ENCODE data around the gene ZNG1F. TPM values are rescaled to one million over a fixed set of nuclear protein-coding genes. Genes with fewer than 3 reads are reported as not detected.
A peak's percentile ranks its signal among the peaks of the same experiment; 100 is the strongest.
"Not testable (repeated sequence)": the region's sequence is repeated elsewhere in the genome, so short reads cannot be mapped to it uniquely, and the experiment has no call there.

Gene ZNG1F
- total RNA-seq, 2 experiments from 2014 or later = 5.8 to 8.9 TPM

DNA sequence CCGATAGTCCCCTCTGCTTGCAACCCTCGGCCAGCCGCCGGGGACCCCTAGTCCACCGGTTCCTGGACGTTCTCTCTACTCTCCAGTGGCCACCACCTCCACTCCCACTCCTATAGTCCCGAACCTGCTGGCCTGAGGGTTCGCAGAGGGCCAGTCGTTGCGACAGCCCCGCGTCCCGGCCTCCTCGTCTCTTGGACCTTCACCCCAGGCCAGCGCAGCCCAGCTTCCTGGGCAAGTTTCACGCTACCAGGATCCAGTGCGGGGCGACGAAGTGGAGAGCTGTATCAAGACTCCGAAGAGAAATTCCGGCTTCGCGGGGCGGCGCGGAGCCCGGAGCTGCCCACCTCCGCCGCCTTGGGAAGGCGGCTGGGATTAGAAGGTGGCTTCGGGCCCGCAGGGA, 65.7 kb downstream of the ZNG1F start:
- H3K4me3 ChIP-seq (ENCODE audit: low read length); H3K36me3 Mint-ChIP-seq (ENCODE audit: low read depth); H3K4me3 Mint-ChIP-seq; H3K27ac Mint-ChIP-seq; ATAC-seq (ENCODE audit: poor library complexity); POLR2A ChIA-PET; H3K4me1 Mint-ChIP-seq (ENCODE audit: low read depth); intact Hi-C loops (cut with DNase I, micrococcal nuclease); H3K27me3 ChIP-seq (ENCODE audit: control insufficient read depth in 1 of 2, insufficient read depth in 2 of 2, low read length in 2 of 2); H3K27me3 Mint-ChIP-seq; DNase-seq; H3K36me3 ChIP-seq (ENCODE audit: insufficient read depth, low read length); H3K9me3 ChIP-seq (ENCODE audit: control insufficient read depth in 1 of 2, insufficient read depth in 1 of 2, low read length in 2 of 2); H3K27ac ChIP-seq (ENCODE audit: low read depth in 1 of 2, low read length in 2 of 2); CTCF ChIA-PET; H3K9me3 Mint-ChIP-seq; H3K4me1 ChIP-seq (ENCODE audit: insufficient read depth, low read length): not testable (repeated sequence)

DNA sequence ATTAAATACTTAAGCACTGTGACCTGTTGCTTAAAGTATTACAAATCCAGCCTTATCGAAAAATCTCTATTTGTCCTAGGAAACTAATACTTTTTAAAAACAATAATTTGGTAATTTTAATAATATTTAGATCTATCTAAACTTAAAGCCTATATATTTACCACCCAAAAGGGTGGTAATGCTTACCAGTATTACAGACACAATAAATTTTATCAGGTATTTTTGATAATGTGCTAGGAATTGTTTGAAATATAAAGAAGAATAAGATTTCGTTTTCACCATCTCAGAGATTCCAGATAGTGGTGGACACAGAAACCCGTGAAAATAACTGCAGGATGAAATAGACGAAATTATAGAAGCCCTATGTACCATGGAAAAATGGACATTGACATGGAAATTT, 68.4 kb downstream of the ZNG1F start:
- H3K4me1 ChIP-seq (ENCODE audit: insufficient read depth, low read length); H3K27ac ChIP-seq (ENCODE audit: low read depth in 1 of 2, low read length in 2 of 2); ATAC-seq (ENCODE audit: poor library complexity); H3K4me3 Mint-ChIP-seq; CTCF ChIA-PET; POLR2A ChIA-PET; H3K27ac Mint-ChIP-seq; H3K36me3 ChIP-seq (ENCODE audit: insufficient read depth, low read length); DNase-seq; H3K9me3 ChIP-seq (ENCODE audit: control insufficient read depth in 1 of 2, insufficient read depth in 1 of 2, low read length in 2 of 2); intact Hi-C loops (cut with DNase I, micrococcal nuclease); H3K36me3 Mint-ChIP-seq (ENCODE audit: low read depth); H3K27me3 Mint-ChIP-seq; H3K4me3 ChIP-seq (ENCODE audit: low read length); H3K4me1 Mint-ChIP-seq (ENCODE audit: low read depth); H3K27me3 ChIP-seq (ENCODE audit: control insufficient read depth in 1 of 2, insufficient read depth in 2 of 2, low read length in 2 of 2); H3K9me3 Mint-ChIP-seq: not testable (repeated sequence)

DNA sequence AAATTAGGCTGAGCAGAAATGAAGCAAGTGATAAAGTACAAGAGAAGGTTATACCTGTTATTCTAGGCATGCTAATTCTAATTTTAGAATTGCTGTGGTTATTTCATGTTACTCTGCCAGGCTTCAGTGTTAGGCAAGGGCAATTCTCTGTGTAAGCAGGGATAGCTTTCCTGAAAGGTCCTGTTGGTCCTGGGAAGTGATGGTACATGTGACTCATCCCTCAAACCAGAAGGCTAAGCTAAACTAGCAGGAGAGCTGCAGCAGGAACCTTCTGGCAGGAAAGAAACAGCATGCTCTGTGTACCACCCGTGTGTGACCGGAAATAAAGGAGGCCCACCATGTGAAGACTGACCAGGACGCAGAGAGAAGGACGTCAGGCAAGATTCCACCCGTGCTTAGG, 69.4 kb downstream of the ZNG1F start:
- H3K9me3 ChIP-seq (ENCODE audit: control insufficient read depth in 1 of 2, insufficient read depth in 1 of 2, low read length in 2 of 2); H3K36me3 Mint-ChIP-seq (ENCODE audit: low read depth); ATAC-seq (ENCODE audit: poor library complexity); DNase-seq; H3K9me3 Mint-ChIP-seq; CTCF ChIA-PET; H3K27me3 ChIP-seq (ENCODE audit: control insufficient read depth in 1 of 2, insufficient read depth in 2 of 2, low read length in 2 of 2); H3K4me3 ChIP-seq (ENCODE audit: low read length); H3K36me3 ChIP-seq (ENCODE audit: insufficient read depth, low read length); H3K27me3 Mint-ChIP-seq; H3K4me1 ChIP-seq (ENCODE audit: insufficient read depth, low read length); POLR2A ChIA-PET; H3K27ac ChIP-seq (ENCODE audit: low read depth in 1 of 2, low read length in 2 of 2); intact Hi-C loops (cut with DNase I, micrococcal nuclease); H3K4me3 Mint-ChIP-seq; H3K27ac Mint-ChIP-seq; H3K4me1 Mint-ChIP-seq (ENCODE audit: low read depth): not testable (repeated sequence)

DNA sequence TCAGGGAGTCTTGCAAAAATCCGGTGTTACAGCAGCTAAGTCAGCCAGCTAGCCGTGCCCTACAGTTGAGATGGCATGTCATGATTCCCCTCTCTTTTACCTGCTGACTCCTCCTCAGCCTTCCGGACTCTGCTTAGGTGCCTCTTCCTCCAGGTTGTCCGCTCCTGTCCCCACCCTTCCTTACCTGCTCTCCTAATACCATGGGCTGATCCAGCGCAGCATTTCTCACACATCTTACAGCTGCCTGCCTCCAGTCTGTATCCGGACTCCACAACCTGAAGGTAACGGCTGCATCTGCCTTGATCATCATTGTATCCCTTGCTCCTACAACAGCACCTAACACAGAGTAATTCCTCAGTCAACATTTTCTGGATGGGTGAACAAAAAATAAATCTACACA, 69.8 kb downstream of the ZNG1F start:
- intact Hi-C loops (cut with DNase I, micrococcal nuclease); H3K4me1 Mint-ChIP-seq (ENCODE audit: low read depth): not testable (repeated sequence)

DNA sequence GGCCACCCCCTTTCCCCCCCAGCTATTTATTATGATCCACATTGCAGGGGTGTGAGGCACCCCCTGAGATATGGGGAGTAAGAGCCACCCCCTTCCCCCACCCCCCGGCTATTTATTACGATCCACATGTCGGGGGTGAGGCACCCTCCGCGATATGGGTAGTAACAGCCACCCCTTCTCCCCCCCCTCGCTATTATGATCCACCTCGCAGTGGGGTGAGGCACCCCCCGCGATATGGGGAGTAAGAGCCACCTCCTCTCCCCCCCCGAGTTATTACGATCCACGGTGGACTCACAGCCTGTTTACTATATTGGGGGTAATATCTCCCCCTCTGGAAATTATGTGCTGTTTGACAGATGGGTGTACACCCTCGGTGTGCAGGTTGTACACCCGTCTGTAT, 75.8 kb downstream of the ZNG1F start:
- H3K27ac ChIP-seq (ENCODE audit: low read depth in 1 of 2, low read length in 2 of 2); H3K27ac Mint-ChIP-seq; intact Hi-C loops (cut with DNase I, micrococcal nuclease); H3K9me3 ChIP-seq (ENCODE audit: control insufficient read depth in 1 of 2, insufficient read depth in 1 of 2, low read length in 2 of 2); H3K4me3 Mint-ChIP-seq; H3K36me3 Mint-ChIP-seq (ENCODE audit: low read depth); POLR2A ChIA-PET; H3K36me3 ChIP-seq (ENCODE audit: insufficient read depth, low read length); H3K27me3 Mint-ChIP-seq; DNase-seq; H3K9me3 Mint-ChIP-seq; H3K4me3 ChIP-seq (ENCODE audit: low read length); CTCF ChIA-PET; H3K4me1 ChIP-seq (ENCODE audit: insufficient read depth, low read length); H3K27me3 ChIP-seq (ENCODE audit: control insufficient read depth in 1 of 2, insufficient read depth in 2 of 2, low read length in 2 of 2); H3K4me1 Mint-ChIP-seq (ENCODE audit: low read depth): not testable (repeated sequence)
- ATAC-seq (ENCODE audit: poor library complexity) = peak; percentile 24

More for the DNA sequence above, 69.8 kb downstream of the ZNG1F start:
- H3K36me3 Mint-ChIP-seq (ENCODE audit: low read depth); H3K27ac ChIP-seq (ENCODE audit: low read depth in 1 of 2, low read length in 2 of 2); H3K36me3 ChIP-seq (ENCODE audit: insufficient read depth, low read length); ATAC-seq (ENCODE audit: poor library complexity); H3K9me3 ChIP-seq (ENCODE audit: control insufficient read depth in 1 of 2, insufficient read depth in 1 of 2, low read length in 2 of 2); H3K4me3 ChIP-seq (ENCODE audit: low read length); H3K4me1 ChIP-seq (ENCODE audit: insufficient read depth, low read length); H3K9me3 Mint-ChIP-seq; DNase-seq; H3K27me3 Mint-ChIP-seq; H3K4me3 Mint-ChIP-seq; H3K27ac Mint-ChIP-seq; POLR2A ChIA-PET; CTCF ChIA-PET; H3K27me3 ChIP-seq (ENCODE audit: control insufficient read depth in 1 of 2, insufficient read depth in 2 of 2, low read length in 2 of 2): not testable (repeated sequence)

DNA sequence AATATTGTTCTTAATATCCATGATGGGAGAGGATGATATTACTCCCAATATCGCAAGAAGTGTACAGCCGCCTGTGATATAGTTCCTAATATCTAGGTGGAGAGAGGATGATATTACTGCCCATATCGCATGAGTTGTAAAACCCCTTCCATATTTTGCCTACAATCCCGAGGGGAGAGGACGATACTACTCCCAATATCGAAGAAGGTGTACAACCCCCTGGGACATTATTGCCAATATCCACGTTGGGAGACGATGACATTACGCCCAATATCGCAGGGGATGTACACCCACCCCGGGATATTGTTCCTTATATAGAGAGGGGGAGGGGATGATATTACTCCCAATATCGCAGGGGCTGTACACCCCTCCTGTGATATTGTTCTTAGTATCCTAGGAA, 77.7 kb downstream of the ZNG1F start:
- H3K36me3 ChIP-seq (ENCODE audit: insufficient read depth, low read length); ATAC-seq (ENCODE audit: poor library complexity); CTCF ChIA-PET; POLR2A ChIA-PET; H3K4me1 ChIP-seq (ENCODE audit: insufficient read depth, low read length); H3K36me3 Mint-ChIP-seq (ENCODE audit: low read depth); H3K27me3 Mint-ChIP-seq; intact Hi-C loops (cut with DNase I, micrococcal nuclease); H3K27me3 ChIP-seq (ENCODE audit: control insufficient read depth in 1 of 2, insufficient read depth in 2 of 2, low read length in 2 of 2); H3K4me3 ChIP-seq (ENCODE audit: low read length); H3K9me3 Mint-ChIP-seq; DNase-seq; H3K27ac Mint-ChIP-seq; H3K4me1 Mint-ChIP-seq (ENCODE audit: low read depth); H3K4me3 Mint-ChIP-seq; H3K9me3 ChIP-seq (ENCODE audit: control insufficient read depth in 1 of 2, insufficient read depth in 1 of 2, low read length in 2 of 2); H3K27ac ChIP-seq (ENCODE audit: low read depth in 1 of 2, low read length in 2 of 2): not testable (repeated sequence)

DNA sequence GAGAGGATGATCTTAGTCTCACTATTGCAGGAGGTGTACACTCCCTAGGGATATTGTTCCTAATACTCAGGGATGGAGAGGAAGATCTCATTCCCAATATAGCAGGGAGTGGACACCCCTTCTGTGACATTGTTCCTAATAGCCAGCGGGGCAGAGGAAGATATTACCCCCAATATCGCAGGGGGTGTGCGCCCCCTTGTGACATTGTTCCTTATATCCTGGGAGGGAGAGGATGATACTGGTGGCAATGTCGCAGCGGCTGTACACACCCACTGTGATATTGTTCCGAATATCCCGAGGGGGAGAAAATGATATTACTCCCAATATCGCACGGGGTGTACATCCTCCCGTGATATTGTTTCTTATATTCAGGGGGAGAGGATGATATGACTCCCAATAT, 78.2 kb downstream of the ZNG1F start:
- H3K27me3 Mint-ChIP-seq; H3K27ac Mint-ChIP-seq; ATAC-seq (ENCODE audit: poor library complexity); H3K36me3 ChIP-seq (ENCODE audit: insufficient read depth, low read length); H3K9me3 ChIP-seq (ENCODE audit: control insufficient read depth in 1 of 2, insufficient read depth in 1 of 2, low read length in 2 of 2); H3K4me3 Mint-ChIP-seq; H3K4me1 Mint-ChIP-seq (ENCODE audit: low read depth); H3K36me3 Mint-ChIP-seq (ENCODE audit: low read depth); H3K4me1 ChIP-seq (ENCODE audit: insufficient read depth, low read length); H3K9me3 Mint-ChIP-seq; CTCF ChIA-PET; DNase-seq; H3K27ac ChIP-seq (ENCODE audit: low read depth in 1 of 2, low read length in 2 of 2); H3K27me3 ChIP-seq (ENCODE audit: control insufficient read depth in 1 of 2, insufficient read depth in 2 of 2, low read length in 2 of 2); H3K4me3 ChIP-seq (ENCODE audit: low read length); POLR2A ChIA-PET; intact Hi-C loops (cut with DNase I, micrococcal nuclease): not testable (repeated sequence)

Data from CD4-positive, alpha-beta T cell (primary cell).